GM12872 (cell line): ENCODE measurements around the gene CPNE8.

Experiments
- CTCF ChIP-seq: IDR thresholded peaks from 3 replicates; pipeline ENCODE4 v1.5.1; 2011; ENCODE audit warnings: low read depth, mild to moderate bottlenecking, low read length, moderate library complexity; ENCODE audit not compliant: insufficient read depth

The CPNE8 gene

GRCh38 chr12:38761636-38762342 is 143.6 kb downstream of the CPNE8 start:
- TF ChIP-seq CTCF = no peak

GRCh38 chr12:38761111-38761510 is 144.3 kb downstream of the CPNE8 start:
- no peak for TF ChIP-seq CTCF

- no peak for TF ChIP-seq CTCF
Measured at GRCh38 chr12:38759621-38760020, 145.8 kb downstream of the CPNE8 start.

- no peak for TF ChIP-seq CTCF
Measured at GRCh38 chr12:38746744-38747143, 158.6 kb downstream of the CPNE8 start.

GRCh38 chr12:38745601-38746000 is 159.8 kb downstream of the CPNE8 start:
- TF ChIP-seq CTCF = no peak

- TF ChIP-seq CTCF = no peak
Measured at GRCh38 chr12:38744041-38744440, 161.3 kb downstream of the CPNE8 start.

GRCh38 chr12:38736821-38737220 is 168.6 kb downstream of the CPNE8 start:
- no peak for TF ChIP-seq CTCF
